DMS 273 (cell line): ENCODE data around the gene BUB1.
"Not testable (repeated sequence)": the region's sequence is repeated elsewhere in the genome, so short reads cannot be mapped to it uniquely, and the experiment has no call there.

Experiments
- DNase-seq: peaks from one replicate; lab custom pipeline; 2025; ENCODE audit not compliant: unreplicated experiment; lab: John Stamatoyannopoulos, UW

The BUB1 gene

GRCh38 chr2:110677530-110678456, at the start of gene BUB1:
Gene BUB1 (minus strand): TSS chr2:110678063. CDS start chr2:110677995, 68 bp downstream.
- DNase-seq, result peak; percentile 99

GRCh38 chr2:110726285-110726684, 48.4 kb upstream of the BUB1 start:
- no peak for DNase-seq

GRCh38 chr2:110725859-110726258, 48.0 kb upstream of the BUB1 start:
- no peak for DNase-seq

- no peak for DNase-seq
These were observed 47.5 kb upstream of the BUB1 start for GRCh38 chr2:110725370-110725769.

- DNase-seq, result no peak
These were observed 47.0 kb upstream of the BUB1 start for GRCh38 chr2:110724820-110725219.

GRCh38 chr2:110720547-110720946, 42.7 kb upstream of the BUB1 start:
- no peak for DNase-seq

GRCh38 chr2:110718990-110719389, 41.1 kb upstream of the BUB1 start:
- no peak for DNase-seq

- DNase-seq, result no peak
These were observed 40.5 kb upstream of the BUB1 start for GRCh38 chr2:110718382-110718781.

GRCh38 chr2:110717734-110718133, 39.9 kb upstream of the BUB1 start:
- no peak for DNase-seq

GRCh38 chr2:110716959-110717645, 39.2 kb upstream of the BUB1 start:
- no peak for DNase-seq

- peak; percentile 32 for DNase-seq
These were observed 36.8 kb upstream of the BUB1 start for GRCh38 chr2:110714452-110715224.

GRCh38 chr2:110713513-110714362, 35.9 kb upstream of the BUB1 start:
- no peak for DNase-seq

GRCh38 chr2:110712737-110713136, 34.9 kb upstream of the BUB1 start:
- DNase-seq, result no peak

GRCh38 chr2:110708455-110708854, 30.6 kb upstream of the BUB1 start:
- DNase-seq, result no peak

GRCh38 chr2:110707386-110707965, 29.6 kb upstream of the BUB1 start:
- no peak for DNase-seq

- no peak for DNase-seq
These were observed 24.9 kb upstream of the BUB1 start for GRCh38 chr2:110702514-110703380.

GRCh38 chr2:110698253-110698652, 20.4 kb upstream of the BUB1 start:
- DNase-seq, result not testable (repeated sequence)

- DNase-seq, result peak; percentile 67
These were observed 17.5 kb upstream of the BUB1 start for GRCh38 chr2:110695146-110695898.
